ENCODE results near the gene CRPPA.

DNA sequence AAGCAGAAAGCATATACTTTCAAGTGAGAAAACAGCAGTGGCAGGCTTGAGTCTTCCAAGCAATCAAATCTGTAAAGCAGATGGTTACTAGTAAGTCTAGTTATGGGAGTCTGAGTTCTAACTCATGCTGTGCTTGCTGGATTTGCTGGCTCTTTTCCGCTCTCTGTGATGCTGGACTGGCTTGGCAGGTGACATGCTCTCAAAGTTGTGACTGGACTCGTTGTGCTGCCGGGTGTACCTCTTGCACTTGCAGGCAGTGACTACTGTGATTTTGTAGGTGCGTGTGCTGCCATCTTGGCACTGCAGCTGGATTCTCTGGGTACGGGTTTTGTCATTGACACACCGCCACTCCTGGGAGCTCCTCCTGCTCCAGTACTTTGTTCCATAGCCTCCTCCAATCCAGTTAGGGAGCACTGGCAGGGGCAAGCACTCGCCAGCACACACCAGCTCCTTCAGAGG lies 41.1 kb upstream of the CRPPA start:
- no peak for TF ChIP-seq EZH2phosphoT487 (IDR thresholded peaks at IDR 0.05; ENCODE audit: insufficient read depth, low read depth)
- TF ChIP-seq EZH2 (IDR thresholded peaks at IDR 0.05; ENCODE audit: insufficient read depth, poor library complexity, severe bottlenecking): no peak
